ENCODE data around the gene NAPA.

NAPA gene

DNA sequence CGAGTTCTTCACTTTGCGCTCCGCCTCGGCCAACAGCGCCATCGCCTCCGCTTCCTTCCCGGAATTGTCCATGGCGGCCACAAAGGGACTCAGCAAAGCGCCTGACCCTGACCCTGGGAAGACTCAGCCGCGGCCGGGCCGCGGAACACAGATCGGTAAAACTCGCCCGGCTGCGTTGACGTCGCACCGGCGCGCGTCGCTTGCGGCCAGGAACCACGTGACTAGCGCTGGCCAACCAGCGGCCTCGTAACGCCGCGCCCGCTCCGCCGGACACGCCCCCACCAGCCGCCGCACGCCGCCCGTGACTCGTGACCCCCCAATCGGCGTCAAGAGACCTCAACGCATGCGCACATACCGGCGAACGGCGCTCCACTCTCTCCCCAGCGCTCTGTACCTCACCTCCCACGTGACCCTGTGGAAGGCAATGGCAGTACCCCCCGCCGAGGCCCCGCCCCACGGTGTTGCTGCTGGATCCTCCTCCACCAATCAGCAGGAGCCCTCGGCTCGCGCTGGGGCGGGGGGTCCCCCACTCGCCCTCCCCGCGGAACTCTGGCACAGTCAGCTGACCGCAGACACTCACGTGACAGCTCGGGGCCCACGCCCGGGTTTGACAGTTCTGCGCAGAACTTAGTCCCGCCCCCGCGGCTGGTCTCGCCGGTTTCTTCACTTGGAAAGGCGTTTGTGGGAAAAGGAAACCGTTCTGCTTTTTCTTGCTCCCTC lies at the start of gene NAPA:
TSS of gene NAPA (minus strand) at position 195 of the 720 bp plus-strand sequence. CDS start at position 72, 123 bp downstream.
- DNase-seq (ENCODE audit: low read depth in 2 of 2): peak; percentile 100

GRCh38 chr19:47564081-47564480 lies 49.2 kb upstream of the NAPA start:
- DNase-seq (ENCODE audit: low read depth in 2 of 2): no peak

GRCh38 chr19:47561440-47562057 lies 46.7 kb upstream of the NAPA start:
- DNase-seq (ENCODE audit: low read depth in 2 of 2): no peak

DNA sequence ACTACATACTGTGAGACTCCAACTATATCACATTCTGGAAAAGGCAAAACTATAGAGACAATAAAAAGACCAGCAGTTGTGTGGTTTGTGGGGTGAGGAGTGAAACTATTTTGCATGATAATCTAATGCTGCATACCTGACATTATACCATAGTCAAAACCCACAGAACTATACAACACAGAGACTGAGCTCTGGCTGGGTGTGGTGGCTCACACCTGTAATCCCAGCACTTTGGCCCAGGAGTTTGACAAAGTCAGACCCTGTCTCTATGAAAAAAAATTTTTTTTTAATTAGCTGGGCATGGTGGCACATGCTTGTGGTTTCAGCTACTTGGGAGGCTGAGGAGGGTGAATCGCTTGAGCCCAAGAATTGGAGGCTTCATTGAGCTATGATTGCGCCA lies 46.1 kb upstream of the NAPA start:
- no peak for DNase-seq (ENCODE audit: low read depth in 2 of 2)

- no peak for DNase-seq (ENCODE audit: low read depth in 2 of 2)
These were observed 35.3 kb upstream of the NAPA start for GRCh38 chr19:47550129-47550528.

- no peak for DNase-seq (ENCODE audit: low read depth in 2 of 2)
These were observed 34.5 kb upstream of the NAPA start for GRCh38 chr19:47549261-47549862.

- no peak for DNase-seq (ENCODE audit: low read depth in 2 of 2)
These were observed 32.3 kb upstream of the NAPA start for GRCh38 chr19:47547199-47547598.

DNA sequence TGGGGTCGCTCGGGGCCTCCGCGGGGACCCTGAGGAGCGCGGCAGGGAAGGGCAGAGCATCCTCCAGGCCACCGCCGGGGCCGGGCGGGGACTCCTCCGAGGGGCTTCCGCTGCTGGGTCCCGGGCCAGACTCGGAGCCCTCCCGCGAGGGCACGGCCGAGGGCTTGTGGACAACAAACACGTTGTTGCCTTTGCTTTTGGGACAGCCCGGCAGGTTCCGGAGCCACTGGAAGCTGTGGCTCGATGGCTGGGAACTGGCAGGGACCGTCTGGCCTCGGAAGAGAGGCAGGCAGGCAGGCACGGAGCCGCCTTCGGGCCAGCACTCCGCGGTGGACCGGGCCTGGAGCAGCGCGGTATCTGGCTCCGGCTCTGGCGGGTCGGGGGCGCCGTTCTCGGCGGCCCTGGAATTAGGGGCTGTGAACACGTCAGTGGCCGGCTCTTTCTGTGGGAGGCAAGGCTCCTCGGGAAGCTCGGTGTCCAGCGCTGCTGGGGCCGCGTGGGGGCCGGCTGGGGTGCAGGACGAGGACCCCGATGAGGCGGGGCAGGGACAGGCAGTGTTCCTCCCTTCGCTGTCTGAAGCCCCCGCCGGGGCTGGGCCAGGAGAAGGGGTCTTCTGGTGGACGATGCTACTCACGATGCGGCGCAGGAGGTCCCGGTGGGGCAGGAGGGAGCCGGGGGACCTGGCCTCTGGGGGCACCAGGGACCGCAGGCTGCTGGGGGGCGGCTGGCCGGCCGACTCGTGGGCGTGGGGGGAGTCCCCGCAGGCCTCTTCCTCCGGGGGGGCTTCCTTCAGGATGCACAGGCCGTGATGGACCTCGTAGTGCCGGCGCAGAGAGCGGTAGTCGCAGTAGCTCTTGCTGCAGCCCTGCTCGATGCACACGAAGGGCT lies 30.4 kb upstream of the NAPA start:
- no peak for DNase-seq (ENCODE audit: low read depth in 2 of 2)

DNA sequence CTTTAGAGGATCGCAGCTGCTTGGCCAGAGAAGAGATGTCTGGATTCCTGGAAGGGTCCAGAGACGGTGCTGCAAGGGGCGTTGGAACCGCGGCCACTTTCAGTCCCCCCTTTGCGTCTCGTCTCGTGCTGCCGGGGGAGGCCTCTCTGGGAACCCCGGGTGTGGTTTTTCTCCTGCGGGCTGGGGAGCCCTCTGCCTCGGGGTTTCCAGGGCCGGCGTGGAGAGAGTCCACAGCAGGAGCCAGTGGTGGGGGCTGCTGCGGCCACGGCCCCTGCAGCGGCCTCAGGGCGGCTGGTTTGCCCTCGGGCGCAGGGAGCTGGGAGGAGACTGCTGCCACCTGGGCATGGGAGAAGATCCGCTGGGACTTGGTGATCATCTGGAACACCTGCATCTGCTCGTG lies 29.6 kb upstream of the NAPA start:
- DNase-seq (ENCODE audit: low read depth in 2 of 2): no peak

- DNase-seq (ENCODE audit: low read depth in 2 of 2): no peak
These were observed 29.2 kb upstream of the NAPA start for GRCh38 chr19:47544075-47544474.

GRCh38 chr19:47542030-47542475 lies 27.2 kb upstream of the NAPA start:
- DNase-seq (ENCODE audit: low read depth in 2 of 2): no peak

GRCh38 chr19:47541518-47541917 lies 26.7 kb upstream of the NAPA start:
- no peak for DNase-seq (ENCODE audit: low read depth in 2 of 2)

DNA sequence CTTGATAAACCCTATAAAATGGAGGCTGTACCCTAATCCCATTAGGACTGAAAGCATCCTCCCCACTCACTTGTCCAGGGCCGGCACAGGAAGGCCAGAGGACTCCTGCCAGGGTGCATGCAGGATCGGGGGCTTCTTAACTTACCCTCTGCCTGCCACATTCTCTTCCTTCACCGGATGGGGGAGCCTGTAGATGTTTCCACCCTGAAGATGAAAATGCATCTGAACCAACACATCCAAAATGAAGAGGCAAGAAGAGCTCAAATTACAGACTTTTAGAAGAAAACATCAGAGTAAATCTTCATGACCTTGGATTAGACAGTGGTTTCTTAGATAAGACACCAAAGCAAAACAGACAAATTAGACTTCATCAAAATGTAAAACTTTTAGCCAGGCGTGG lies 25.9 kb upstream of the NAPA start:
- DNase-seq (ENCODE audit: low read depth in 2 of 2): no peak

- DNase-seq (ENCODE audit: low read depth in 2 of 2): no peak
These were observed 25.0 kb upstream of the NAPA start for GRCh38 chr19:47539747-47540311.

GRCh38 chr19:47538812-47539211 lies 23.9 kb upstream of the NAPA start:
- no peak for DNase-seq (ENCODE audit: low read depth in 2 of 2)

- no peak for DNase-seq (ENCODE audit: low read depth in 2 of 2)
These were observed 22.6 kb upstream of the NAPA start for GRCh38 chr19:47537493-47537892.

DNA sequence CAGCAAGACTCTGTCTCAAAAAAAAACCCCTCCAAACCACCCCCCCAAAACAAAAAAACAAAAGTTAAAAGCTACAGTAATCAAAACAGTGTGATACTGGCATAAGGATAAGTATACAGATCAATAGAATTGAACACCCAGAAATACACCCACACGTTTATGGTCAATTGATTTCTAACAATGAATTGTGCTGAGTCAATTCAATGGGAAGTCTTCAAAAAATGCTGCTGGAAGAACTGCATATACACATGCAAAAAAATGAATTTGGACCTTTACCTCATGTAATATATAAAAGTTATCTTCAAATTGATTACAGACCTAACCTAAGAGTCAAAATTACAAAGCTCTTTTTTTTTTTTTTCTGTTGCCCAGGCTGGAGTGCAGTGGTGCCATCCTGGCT lies 19.8 kb upstream of the NAPA start:
- no peak for DNase-seq (ENCODE audit: low read depth in 2 of 2)

GRCh38 chr19:47531640-47532387 lies 17.0 kb upstream of the NAPA start:
- no peak for DNase-seq (ENCODE audit: low read depth in 2 of 2)

GRCh38 chr19:47529018-47529742 lies 14.3 kb upstream of the NAPA start:
- DNase-seq (ENCODE audit: low read depth in 2 of 2): no peak

DNA sequence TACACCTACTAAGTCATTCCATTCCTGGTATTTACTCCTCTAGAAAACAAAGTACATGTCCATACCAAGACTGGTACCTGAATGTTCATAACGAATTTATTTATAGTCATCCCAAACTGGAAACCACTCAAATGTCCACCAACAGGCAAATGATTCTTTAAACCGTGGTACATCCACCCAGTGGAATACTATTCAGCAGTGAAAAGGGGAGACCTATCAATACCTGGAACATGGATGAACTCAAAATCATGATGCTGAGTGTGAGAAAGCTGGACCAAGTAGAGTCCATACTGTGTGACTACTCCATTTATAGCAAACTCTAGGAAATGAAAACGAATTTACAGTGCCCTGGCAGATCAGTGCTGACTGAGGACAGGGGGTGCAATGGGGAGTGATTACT lies 11.9 kb upstream of the NAPA start:
- no peak for DNase-seq (ENCODE audit: low read depth in 2 of 2)
